NCI-H1092 (cell line): ENCODE results near the gene TARP.
"Not testable (repeated sequence)": the region's sequence is repeated elsewhere in the genome, so short reads cannot be mapped to it uniquely, and the experiment has no call there.

Source experiments
- DNase-seq: peaks from one replicate; lab custom pipeline; 2025; lab: John Stamatoyannopoulos, UW

The TARP gene

GRCh38 chr7:38299275-38299931, 26.0 kb upstream of the TARP start:
- DNase-seq: no peak

- no peak for DNase-seq
Measured at GRCh38 chr7:38296059-38296857, 22.8 kb upstream of the TARP start.

- DNase-seq: no peak
Measured at GRCh38 chr7:38294926-38295325, 21.5 kb upstream of the TARP start.

DNA sequence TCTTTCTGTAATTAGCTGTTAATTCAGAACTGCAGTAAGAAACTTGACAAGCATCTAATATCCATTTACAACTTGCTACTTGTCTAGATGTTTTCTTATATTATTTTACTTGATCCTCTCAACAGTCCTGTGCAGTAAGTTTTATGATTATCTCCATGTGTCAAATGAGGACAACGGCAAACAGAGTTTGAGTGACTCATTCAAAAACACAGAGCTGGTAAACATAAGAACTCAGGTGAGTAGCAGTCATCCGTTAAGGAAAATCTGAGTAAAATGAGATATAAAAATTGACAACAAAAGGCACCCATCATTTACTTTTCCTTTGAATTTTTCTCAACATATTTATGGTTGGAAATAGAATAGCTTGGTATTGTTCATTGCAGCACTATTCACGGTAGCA, 19.0 kb upstream of the TARP start:
- no peak for DNase-seq

DNA sequence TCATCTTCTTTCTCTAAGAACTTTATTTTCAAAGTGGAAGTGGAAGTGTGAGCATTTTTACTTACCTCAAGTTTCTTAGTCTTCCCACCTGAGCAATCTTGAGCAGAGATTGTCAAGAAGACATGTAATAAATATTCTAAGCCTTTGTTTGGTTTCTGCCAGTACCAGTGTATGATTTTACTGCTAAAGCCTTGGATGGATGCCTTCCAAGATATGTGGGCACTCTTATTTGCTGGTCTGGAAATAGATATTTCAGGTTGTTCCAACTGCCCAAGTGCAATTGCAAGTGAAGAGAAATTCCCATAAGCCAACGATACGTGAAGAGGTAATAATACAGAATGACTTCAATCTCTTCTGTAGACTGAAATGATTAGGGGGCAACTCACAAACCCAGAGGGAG, 18.2 kb upstream of the TARP start:
- no peak for DNase-seq

DNA sequence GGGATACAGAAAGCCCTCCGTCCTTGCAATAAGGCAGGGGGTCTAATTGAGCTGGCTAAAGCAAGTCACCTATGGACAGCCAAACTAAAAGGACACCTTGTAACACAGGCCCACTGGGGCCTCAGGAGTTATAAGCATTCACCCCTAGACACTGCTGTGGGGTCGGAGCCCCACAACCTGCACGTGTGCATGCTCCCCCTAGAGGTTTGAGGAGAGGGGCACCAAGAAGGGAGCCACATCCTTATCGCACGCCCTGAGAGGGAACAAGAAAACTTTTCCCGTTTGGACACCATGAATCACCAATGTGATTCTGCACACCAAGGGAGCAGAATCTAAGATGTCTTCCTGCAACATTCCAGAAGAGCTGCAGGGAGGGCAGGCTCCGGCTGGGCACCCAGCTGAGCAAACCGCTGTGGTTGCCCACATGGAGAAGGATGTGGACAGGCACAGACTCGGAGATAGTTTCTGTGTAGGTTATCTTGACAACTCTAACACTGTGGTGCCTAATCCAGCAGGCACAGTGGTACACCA, 17.7 kb upstream of the TARP start:
- no peak for DNase-seq

DNA sequence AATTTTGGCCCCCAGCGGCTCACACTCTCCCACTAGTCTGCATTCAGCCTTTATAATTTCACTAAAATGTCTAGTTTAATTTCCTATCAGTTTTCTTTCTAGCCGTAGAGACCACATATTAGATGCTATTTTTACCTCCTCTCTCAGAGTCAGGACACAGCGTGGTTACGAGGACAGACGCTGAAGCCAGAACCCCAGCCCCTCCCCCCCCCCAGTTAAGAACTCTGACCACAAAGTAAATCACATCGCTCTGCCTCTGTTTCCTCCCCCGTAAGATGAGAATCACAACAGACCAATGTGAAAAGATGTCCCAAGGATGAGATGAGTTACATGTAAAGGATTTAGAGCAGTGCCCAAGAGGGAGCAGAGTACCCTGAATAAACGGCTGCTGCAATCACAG, 11.1 kb upstream of the TARP start:
- no peak for DNase-seq

GRCh38 chr7:38283809-38284208, 10.4 kb upstream of the TARP start:
- no peak for DNase-seq

DNA sequence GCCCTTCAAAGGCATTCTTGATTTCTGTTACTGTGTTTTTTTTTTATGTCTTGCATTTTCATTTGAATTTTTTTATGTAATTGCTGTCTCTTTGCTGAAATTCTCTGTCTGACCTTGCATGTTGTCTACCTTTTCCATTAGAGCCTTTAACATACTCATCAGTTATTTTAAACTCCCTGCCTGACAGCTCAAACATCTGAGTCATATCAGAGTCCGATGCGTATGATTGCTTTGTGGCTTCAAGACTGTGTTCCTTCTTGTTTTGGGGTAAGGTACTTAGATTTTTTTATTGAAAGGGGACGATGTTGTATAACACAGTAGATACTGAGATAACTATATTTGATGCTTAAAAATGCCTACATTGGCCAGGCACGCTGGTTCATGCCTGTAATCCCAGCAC, 9.7 kb upstream of the TARP start:
- DNase-seq: no peak

GRCh38 chr7:38282081-38282480, 8.6 kb upstream of the TARP start:
- DNase-seq: no peak

DNA sequence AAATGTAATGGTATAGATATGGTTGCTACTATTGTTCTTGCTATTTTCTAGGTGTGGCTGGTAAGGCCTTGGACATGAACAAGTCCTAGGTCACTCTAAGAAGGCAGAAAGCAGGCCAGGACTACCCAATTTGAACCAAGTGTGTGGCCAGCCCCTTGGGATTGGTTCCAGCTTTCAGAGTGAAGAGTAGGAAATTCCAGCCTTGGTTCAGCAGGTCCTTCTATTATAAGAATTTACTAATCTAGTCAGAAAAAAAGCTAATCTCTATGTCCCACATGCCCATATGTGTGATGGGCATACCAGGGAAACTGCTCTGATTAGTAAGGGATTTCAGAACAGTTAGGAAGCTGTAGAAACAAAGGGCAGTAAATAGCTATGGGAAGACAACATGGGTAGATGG, 7.8 kb upstream of the TARP start:
- no peak for DNase-seq

- no peak for DNase-seq
Measured at GRCh38 chr7:38280707-38281106, 7.3 kb upstream of the TARP start.

- no peak for DNase-seq
Measured at GRCh38 chr7:38280000-38280399, 6.6 kb upstream of the TARP start.

DNA sequence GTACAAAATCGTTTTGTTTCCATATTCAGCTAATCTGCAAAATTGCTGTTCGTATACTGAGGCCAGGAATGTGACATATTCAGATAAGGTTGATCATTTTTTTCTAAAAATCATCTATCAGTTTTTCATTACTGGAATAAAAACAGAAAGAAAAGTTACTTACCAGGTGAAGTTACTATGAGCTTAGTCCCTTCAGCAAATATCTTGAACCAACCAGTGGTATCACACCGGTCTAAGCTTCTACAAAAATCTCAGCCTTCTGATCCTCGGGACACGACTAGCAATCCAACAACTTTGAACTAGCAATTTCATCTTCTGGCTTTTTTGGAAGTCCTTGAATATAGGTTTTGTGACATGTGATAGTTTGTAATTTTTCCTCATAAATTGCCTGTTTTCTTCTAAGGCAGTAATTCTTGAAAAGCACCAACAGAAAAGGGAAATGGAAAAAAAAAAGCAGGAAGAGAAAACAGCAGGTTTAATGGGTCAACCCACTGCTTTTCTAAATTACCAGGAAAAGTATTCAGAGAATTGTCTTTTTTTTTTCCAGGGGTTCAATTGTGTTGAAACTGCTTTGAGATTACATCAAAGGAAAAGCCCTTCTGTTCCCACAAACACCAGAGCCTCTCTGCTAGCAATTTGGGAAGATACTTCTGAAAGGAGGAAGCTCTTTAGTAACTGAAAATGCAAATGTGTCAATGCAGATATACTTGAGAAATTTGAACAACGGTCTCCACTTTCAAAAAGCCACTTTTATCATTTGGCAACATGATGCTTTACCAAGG, 2.9 kb upstream of the TARP start:
- DNase-seq: no peak

- DNase-seq: no peak
Measured at GRCh38 chr7:38274927-38275620, 1.6 kb upstream of the TARP start.

DNA sequence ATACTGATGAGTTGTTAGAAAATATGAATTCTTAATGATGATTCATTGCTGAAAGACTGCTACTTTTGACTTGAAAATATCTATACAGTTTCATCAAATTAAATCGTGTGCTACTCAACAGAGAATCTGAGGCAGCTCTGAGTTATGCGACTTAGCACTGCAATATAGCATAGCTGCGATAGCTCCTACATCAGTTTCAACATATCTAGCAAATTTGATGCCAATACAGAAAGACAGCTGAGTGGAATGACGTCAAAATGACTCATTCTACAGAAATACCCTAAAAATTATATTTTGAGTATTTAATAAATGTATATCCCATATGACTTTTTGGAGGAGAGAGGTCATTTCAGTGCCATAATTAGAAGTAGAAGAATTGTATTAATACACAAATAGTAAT, 1.1 kb upstream of the TARP start:
- no peak for DNase-seq

GRCh38 chr7:38270405-38270804, 3.0 kb downstream of the TARP start:
- DNase-seq: not testable (repeated sequence)

GRCh38 chr7:38269704-38270346, 3.6 kb downstream of the TARP start:
- not testable (repeated sequence) for DNase-seq

GRCh38 chr7:38265958-38266357, 7.5 kb downstream of the TARP start:
- DNase-seq: not testable (repeated sequence)

DNA sequence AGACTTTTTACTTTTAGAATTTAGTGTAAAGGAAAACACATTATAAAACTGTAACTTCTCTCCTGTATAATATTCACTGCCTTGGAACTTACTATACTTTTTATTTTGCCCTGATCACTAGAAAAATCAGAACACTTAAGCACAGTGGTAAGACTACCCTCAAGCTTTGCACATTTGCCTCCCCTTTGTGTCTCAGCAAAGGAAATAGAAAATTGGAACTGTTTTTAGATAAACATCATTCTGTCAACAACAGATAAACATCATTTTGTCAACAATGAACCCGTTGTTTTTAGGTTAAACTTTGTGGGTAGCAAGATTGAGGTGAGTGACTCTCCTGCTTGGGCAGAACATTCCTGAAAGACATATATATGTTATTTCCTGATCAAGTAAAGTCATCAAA, 8.8 kb downstream of the TARP start:
- DNase-seq: not testable (repeated sequence)

DNA sequence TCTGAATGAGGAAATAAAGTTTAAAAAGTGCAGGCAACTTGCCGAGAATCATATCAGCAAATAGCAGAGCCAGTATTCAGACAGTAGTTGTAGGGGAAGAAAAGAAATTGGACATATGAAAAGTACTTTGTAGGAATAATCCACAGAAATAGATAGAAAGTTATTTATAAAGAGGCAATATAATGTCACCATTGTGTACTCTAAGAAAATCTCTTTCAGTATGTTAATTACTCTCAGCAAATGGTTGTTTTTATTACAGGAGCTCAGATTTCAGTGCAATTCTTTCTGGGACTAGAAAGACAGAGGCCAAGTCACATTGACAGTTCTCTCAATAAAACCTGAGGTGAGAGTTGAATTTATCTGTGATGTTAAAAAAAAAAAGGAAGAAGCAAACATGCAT, 10.2 kb downstream of the TARP start:
- DNase-seq: not testable (repeated sequence)

DNA sequence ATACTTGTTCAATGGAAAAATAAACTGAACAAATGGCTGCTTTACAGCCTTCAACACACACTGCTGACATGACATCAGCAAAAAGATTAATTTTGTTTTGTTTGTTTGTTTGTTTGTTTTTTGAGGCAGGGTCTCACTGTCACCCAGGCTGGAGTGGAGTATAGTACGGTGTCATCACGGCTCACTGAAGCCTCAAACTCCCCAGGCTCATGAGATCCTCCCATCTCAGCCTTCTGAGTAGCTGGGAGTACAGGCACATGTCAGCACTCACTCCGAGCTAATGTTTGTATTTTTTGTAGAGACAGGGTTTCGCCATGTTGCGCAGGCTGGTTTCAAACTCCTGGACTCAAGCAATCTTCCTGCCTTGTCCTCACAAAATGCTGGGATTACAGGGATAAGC, 10.9 kb downstream of the TARP start:
- DNase-seq: no peak
